Erythroblast (primary cell): ENCODE results near the gene KDM4D.

Experiments
- GATA1 ChIP-seq: IDR thresholded peaks from 2 replicates; pipeline ENCODE4 v1.6.1; 2011; ENCODE audit warnings: low read depth, mild to moderate bottlenecking, control low read depth, low read length, moderate library complexity
- POLR2A ChIP-seq: IDR thresholded peaks from 2 replicates; pipeline ENCODE4 v1.6.1; 2011; ENCODE audit warnings: mild to moderate bottlenecking, low read length

DNA sequence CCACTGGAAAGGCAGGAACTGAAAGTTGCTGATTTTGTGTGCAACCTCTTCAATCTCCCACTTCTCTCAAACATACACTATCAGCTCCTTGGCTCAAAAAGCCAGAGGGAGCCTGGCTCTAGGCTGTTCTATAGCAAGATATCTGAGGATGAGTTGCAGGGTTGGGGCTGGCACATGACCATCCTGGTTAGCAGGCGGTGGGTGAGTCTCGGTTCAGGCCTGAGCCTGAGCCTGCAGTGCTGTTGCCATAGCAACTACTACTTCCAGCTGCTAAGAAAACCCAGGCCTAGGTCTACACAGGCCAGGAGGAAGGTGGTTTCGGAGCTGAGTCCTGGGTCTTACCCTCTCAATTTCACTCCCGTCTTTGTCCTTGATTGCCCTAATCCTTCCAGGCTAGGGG lies 39.1 kb upstream of the KDM4D start:
- TF ChIP-seq POLR2A: no peak
- TF ChIP-seq GATA1: no peak
